ENCODE data around the gene SERPINA12. TPM values are rescaled to one million over a fixed set of nuclear protein-coding genes. Genes with fewer than 3 reads are reported as not detected.

Gene SERPINA12
- total RNA-seq, 1 donor, result not detected

- Histone ChIP-seq H3K4me3 (ENCODE audit: insufficient read depth, low read length) (no peak overlapping the region), H3K27me3 (ENCODE audit: insufficient read depth, low read length) (no peaks in the 10 kb centered on the region), H2AFZ (ENCODE audit: low read length) (no peak overlapping the region), H3K9me3 (ENCODE audit: low read depth, low read length) (no peaks in the 10 kb centered on the region), H4K20me1 (ENCODE audit: insufficient read depth, low read length) (no peaks in the 10 kb centered on the region), H3K4me1 (ENCODE audit: insufficient read depth, low read length) (peaks cover 15% of the 10 kb centered on the region), H3K79me2 (ENCODE audit: insufficient read depth, low read length) (no peaks in the 10 kb centered on the region), H3K27ac (ENCODE audit: low read depth, low read length) (no peak overlapping the region), H3K4me2 (ENCODE audit: insufficient read depth, low read length) (no peak overlapping the region), H3K36me3 (ENCODE audit: insufficient read depth, low read length) (no peaks in the 10 kb centered on the region)
- TF ChIP-seq CTCF (IDR thresholded peaks at IDR 0.05; ENCODE audit: extremely low read depth, low read depth, low read length), result no peak
- DNase-seq (ENCODE audit: insufficient read length, low spot score, missing footprints), result no peak
Observed at GRCh38 chr14:94538070-94538740, 28.9 kb upstream of the SERPINA12 start.

- H3K36me3 ChIP-seq (ENCODE audit: insufficient read depth, low read length), result no peaks in the 10 kb centered on the region
- no peak for DNase-seq (ENCODE audit: insufficient read length, low spot score, missing footprints)
Observed at GRCh38 chr14:94536836-94537235, 27.6 kb upstream of the SERPINA12 start.

GRCh38 chr14:94535506-94535905 lies 26.2 kb upstream of the SERPINA12 start:
- no peaks in the 10 kb centered on the region for H3K27me3 ChIP-seq (ENCODE audit: insufficient read depth, low read length)
- H3K4me1 ChIP-seq (ENCODE audit: insufficient read depth, low read length), result peaks cover 13% of the 10 kb centered on the region
- H3K9me3 ChIP-seq (ENCODE audit: low read depth, low read length), result no peaks in the 10 kb centered on the region
- H3K4me3 ChIP-seq (ENCODE audit: insufficient read depth, low read length), result no peak overlapping the region
- H3K4me2 ChIP-seq (ENCODE audit: insufficient read depth, low read length), result no peak overlapping the region
- no peak overlapping the region for H3K27ac ChIP-seq (ENCODE audit: low read depth, low read length)
- H4K20me1 ChIP-seq (ENCODE audit: insufficient read depth, low read length), result no peaks in the 10 kb centered on the region
- no peaks in the 10 kb centered on the region for H3K36me3 ChIP-seq (ENCODE audit: insufficient read depth, low read length)
- no peak for TF ChIP-seq CTCF (IDR thresholded peaks at IDR 0.05; ENCODE audit: extremely low read depth, low read depth, low read length)
- no peaks in the 10 kb centered on the region for H3K79me2 ChIP-seq (ENCODE audit: insufficient read depth, low read length)
- no peak for DNase-seq (ENCODE audit: insufficient read length, low spot score, missing footprints)
- no peak overlapping the region for H2AFZ ChIP-seq (ENCODE audit: low read length)

More at GRCh38 chr14:94536836-94537235, 27.6 kb upstream of the SERPINA12 start:
- Histone ChIP-seq H4K20me1 (ENCODE audit: insufficient read depth, low read length) (no peaks in the 10 kb centered on the region), H2AFZ (ENCODE audit: low read length) (peak overlapping the region; percentile 66), H3K27me3 (ENCODE audit: insufficient read depth, low read length) (no peaks in the 10 kb centered on the region), H3K4me2 (ENCODE audit: insufficient read depth, low read length) (no peak overlapping the region), H3K79me2 (ENCODE audit: insufficient read depth, low read length) (no peaks in the 10 kb centered on the region), H3K4me3 (ENCODE audit: insufficient read depth, low read length) (no peak overlapping the region), H3K27ac (ENCODE audit: low read depth, low read length) (no peak overlapping the region), H3K9me3 (ENCODE audit: low read depth, low read length) (no peaks in the 10 kb centered on the region), H3K4me1 (ENCODE audit: insufficient read depth, low read length) (peaks cover 13% of the 10 kb centered on the region)
- TF ChIP-seq CTCF (IDR thresholded peaks at IDR 0.05; ENCODE audit: extremely low read depth, low read depth, low read length), result peak; percentile 49

GRCh38 chr14:94532447-94532846 lies 23.2 kb upstream of the SERPINA12 start:
- no peak overlapping the region for H3K27ac ChIP-seq (ENCODE audit: low read depth, low read length)
- no peak for TF ChIP-seq CTCF (IDR thresholded peaks at IDR 0.05; ENCODE audit: extremely low read depth, low read depth, low read length)
- DNase-seq (ENCODE audit: insufficient read length, low spot score, missing footprints), result no peak
- no peak overlapping the region for H2AFZ ChIP-seq (ENCODE audit: low read length)
- no peaks in the 10 kb centered on the region for H3K36me3 ChIP-seq (ENCODE audit: insufficient read depth, low read length)
- peaks cover 4% of the 10 kb centered on the region for H3K4me1 ChIP-seq (ENCODE audit: insufficient read depth, low read length)
- H3K4me2 ChIP-seq (ENCODE audit: insufficient read depth, low read length), result peak overlapping the region; percentile 9
- no peaks in the 10 kb centered on the region for H3K9me3 ChIP-seq (ENCODE audit: low read depth, low read length)
- H3K79me2 ChIP-seq (ENCODE audit: insufficient read depth, low read length), result no peaks in the 10 kb centered on the region
- no peaks in the 10 kb centered on the region for H4K20me1 ChIP-seq (ENCODE audit: insufficient read depth, low read length)
- no peak overlapping the region for H3K4me3 ChIP-seq (ENCODE audit: insufficient read depth, low read length)
- no peaks in the 10 kb centered on the region for H3K27me3 ChIP-seq (ENCODE audit: insufficient read depth, low read length)
